D721Med (cell line): ENCODE results near the gene STIMATE.

Experiments
- DNase-seq: peaks from one replicate; pipeline ENCODE4 v3.0.0; 2011; ENCODE audit warnings: low spot score; ENCODE audit not compliant: insufficient read length
- FAIRE-seq: peaks from 2 replicates; lab custom pipeline; 2011; peaks lifted over from hg19 to GRCh38; lab: Jason Lieb, UNC
- CTCF ChIP-seq: IDR thresholded peaks from 2 replicates; pipeline ENCODE4 v1.5.1; 2012; ENCODE audit warnings: mild to moderate bottlenecking, control low read depth; ENCODE audit not compliant: insufficient read depth; ENCODE audit errors: missing control alignments

The STIMATE gene

GRCh38 chr3:52895418-52895817 is 1.9 kb downstream of the STIMATE start:
- DNase-seq (no peak), FAIRE-seq (no peak)
- TF ChIP-seq CTCF, result no peak

- no peak for FAIRE-seq
- TF ChIP-seq CTCF, result no peak
- DNase-seq, result no peak
Observed at GRCh38 chr3:52894756-52895155, 2.6 kb downstream of the STIMATE start.

GRCh38 chr3:52893723-52894122 is 3.6 kb downstream of the STIMATE start:
- no peak for DNase-seq
- TF ChIP-seq CTCF, result no peak

GRCh38 chr3:52892625-52893311 is 4.6 kb downstream of the STIMATE start:
- FAIRE-seq (no peak), DNase-seq (no peak)
- TF ChIP-seq CTCF, result no peak

More at GRCh38 chr3:52893723-52894122, 3.6 kb downstream of the STIMATE start:
- no peak for FAIRE-seq

- TF ChIP-seq CTCF, result no peak
- DNase-seq (no peak), FAIRE-seq (no peak)
Observed at GRCh38 chr3:52892290-52892624, 5.1 kb downstream of the STIMATE start.

- no peak for TF ChIP-seq CTCF
- no peak for FAIRE-seq
- DNase-seq, result no peak
Observed at GRCh38 chr3:52891615-52892081, 5.7 kb downstream of the STIMATE start.

- FAIRE-seq (no peak), DNase-seq (no peak)
- no peak for TF ChIP-seq CTCF
Observed at GRCh38 chr3:52891164-52891563, 6.2 kb downstream of the STIMATE start.
